Measurements from ENCODE around the gene MUC21. TPM values are rescaled to one million over a fixed set of nuclear protein-coding genes. Genes with fewer than 3 reads are reported as not detected.
"Not testable (repeated sequence)": the region's sequence is repeated elsewhere in the genome, so short reads cannot be mapped to it uniquely, and the experiment has no call there.

Gene MUC21
- total RNA-seq, 1 donor from 2014 or later: 207 TPM

DNA sequence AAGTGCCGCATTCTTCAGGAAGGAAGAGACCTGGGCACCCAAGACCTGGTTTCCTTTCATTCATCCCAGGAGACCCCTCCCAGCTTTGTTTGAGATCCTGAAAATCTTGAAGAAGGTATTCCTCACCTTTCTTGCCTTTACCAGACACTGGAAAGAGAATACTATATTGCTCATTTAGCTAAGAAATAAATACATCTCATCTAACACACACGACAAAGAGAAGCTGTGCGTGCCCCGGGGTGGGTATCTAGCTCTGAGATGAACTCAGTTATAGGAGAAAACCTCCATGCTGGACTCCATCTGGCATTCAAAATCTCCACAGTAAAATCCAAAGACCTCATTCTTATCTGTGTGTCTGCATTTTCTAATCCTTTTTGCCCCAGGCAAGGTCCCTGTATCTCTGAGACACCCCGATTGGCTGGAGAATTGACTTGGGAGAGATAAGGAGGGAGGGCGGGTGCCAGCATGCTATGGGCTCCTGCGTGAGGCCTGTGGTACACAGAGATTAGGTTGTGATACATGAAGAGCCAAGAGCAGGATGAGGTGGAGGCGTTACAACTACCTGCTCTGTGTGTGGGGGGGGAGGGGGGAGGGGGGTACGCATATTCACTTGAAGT is 4.8 kb downstream of the MUC21 start:
- TF ChIP-seq POLR2A (IDR thresholded peaks at IDR 0.05) (no peak), POLR2AphosphoS5 (IDR thresholded peaks at IDR 0.05; ENCODE audit: insufficient read depth in 1 of 2, low read depth in 1 of 2) (no peak)
- TF ChIP-seq, protein P1, sequence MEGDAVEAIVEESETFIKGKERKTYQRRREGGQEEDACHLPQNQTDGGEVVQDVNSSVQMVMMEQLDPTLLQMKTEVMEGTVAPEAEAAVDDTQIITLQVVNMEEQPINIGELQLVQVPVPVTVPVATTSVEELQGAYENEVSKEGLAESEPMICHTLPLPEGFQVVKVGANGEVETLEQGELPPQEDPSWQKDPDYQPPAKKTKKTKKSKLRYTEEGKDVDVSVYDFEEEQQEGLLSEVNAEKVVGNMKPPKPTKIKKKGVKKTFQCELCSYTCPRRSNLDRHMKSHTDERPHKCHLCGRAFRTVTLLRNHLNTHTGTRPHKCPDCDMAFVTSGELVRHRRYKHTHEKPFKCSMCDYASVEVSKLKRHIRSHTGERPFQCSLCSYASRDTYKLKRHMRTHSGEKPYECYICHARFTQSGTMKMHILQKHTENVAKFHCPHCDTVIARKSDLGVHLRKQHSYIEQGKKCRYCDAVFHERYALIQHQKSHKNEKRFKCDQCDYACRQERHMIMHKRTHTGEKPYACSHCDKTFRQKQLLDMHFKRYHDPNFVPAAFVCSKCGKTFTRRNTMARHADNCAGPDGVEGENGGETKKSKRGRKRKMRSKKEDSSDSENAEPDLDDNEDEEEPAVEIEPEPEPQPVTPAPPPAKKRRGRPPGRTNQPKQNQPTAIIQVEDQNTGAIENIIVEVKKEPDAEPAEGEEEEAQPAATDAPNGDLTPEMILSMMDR (IDR thresholded peaks at IDR 0.05): no peak
- Histone ChIP-seq H3K4me1 (no peaks in the 10 kb centered on the region), H3K4me3 (no peak overlapping the region), H3K9me3 (no peaks in the 10 kb centered on the region), H3K36me3 (no peaks in the 10 kb centered on the region), H3K27ac (no peak overlapping the region), H3K27me3 (no peaks in the 10 kb centered on the region)
- no peak for DNase-seq (ENCODE audit: extremely low spot score in 2 of 2)
- intact Hi-C loops (cut with DNase I): no loop called here

DNA sequence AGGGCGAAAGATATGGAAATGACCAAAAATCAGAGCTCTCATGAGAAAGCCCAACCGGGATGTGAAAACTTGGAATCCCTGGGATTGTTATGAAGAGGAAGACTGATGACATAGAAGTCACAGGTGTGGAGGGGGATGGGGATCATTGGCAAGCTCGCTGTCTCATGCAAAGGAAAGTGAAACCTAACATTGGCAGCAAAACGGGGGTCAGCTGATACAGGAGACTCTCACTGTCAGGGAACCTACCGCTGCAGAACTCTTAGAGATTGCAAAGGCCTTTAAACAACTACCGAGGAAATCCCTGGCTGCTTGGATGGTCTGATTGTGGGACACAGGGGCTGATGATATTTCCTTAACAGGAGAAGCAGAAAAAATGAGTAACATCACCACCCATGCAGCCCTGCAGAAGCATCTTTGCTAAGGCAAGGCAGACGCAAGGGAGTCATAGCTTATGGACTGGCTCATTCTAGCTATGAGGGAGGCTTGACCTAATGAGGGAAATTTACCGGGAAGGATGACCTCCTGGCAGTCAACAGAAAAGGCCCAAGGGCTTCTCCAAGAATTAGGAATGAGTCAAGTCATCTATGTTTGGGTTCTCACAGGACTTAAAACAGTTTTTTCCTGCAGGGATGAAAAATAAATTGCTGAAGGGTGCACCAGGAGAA is 7.0 kb downstream of the MUC21 start:
- Histone ChIP-seq H3K27me3 (no peaks in the 10 kb centered on the region), H3K4me3 (no peak overlapping the region), H3K9me3 (no peaks in the 10 kb centered on the region), H3K4me1 (no peaks in the 10 kb centered on the region), H3K27ac (no peak overlapping the region), H3K36me3 (no peaks in the 10 kb centered on the region)
- intact Hi-C loops (cut with DNase I): no loop called here
- TF ChIP-seq, protein P1 (IDR thresholded peaks at IDR 0.05): no peak
- TF ChIP-seq POLR2AphosphoS5 (IDR thresholded peaks at IDR 0.05; ENCODE audit: insufficient read depth in 1 of 2, low read depth in 1 of 2) (no peak), POLR2A (IDR thresholded peaks at IDR 0.05) (no peak)
- no peak for DNase-seq (ENCODE audit: extremely low spot score in 2 of 2)

DNA sequence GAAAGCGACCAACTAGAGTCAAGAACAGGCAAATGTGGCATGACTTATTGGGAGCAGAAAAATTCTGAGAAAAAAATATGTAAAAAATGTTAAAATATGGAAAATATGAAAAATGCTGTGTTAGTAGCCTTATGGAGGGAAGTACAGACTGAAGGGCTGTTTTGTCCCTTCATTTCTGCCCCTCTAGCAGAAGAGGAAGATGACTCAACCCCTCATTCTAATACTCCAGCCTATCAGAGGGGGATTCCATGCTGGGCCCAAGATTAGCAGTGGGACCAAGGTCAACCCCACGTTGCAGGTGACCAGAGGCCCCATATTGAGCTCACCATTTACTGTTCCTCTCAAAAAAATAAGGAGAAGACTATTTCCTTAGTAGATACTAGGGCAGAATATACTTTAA is 8.4 kb downstream of the MUC21 start:
- TF ChIP-seq POLR2A (IDR thresholded peaks at IDR 0.05) (no peak), POLR2AphosphoS5 (IDR thresholded peaks at IDR 0.05; ENCODE audit: insufficient read depth in 1 of 2, low read depth in 1 of 2) (no peak)
- TF ChIP-seq, protein P1 (IDR thresholded peaks at IDR 0.05): no peak
- no peak overlapping the region for H3K27ac ChIP-seq
- intact Hi-C loops (cut with DNase I): no loop called here
- DNase-seq (ENCODE audit: extremely low spot score in 2 of 2): no peak
- H3K9me3 ChIP-seq: no peaks in the 10 kb centered on the region
- H3K27me3 ChIP-seq: no peaks in the 10 kb centered on the region
- no peak overlapping the region for H3K4me3 ChIP-seq
- no peaks in the 10 kb centered on the region for H3K36me3 ChIP-seq
- no peaks in the 10 kb centered on the region for H3K4me1 ChIP-seq

DNA sequence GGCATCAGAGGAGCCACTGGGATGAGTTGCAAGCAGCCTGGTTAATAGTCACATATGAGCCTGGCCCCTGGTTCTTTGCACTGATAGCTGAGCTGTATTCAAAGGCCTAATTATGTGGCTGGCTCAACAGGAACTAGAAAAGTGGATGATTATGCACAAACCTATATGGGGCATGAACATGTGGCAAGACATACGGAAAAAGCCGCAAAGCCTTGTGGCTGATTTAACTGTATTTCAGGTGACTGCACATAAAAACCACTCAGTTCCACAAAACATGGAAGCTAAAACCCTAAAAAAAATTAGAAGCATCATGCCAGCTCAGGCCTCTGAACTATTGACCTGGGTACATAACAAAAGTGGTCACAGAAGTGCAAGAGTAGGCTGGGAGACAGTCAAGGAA is 13.8 kb downstream of the MUC21 start:
- Histone ChIP-seq H3K27ac (no peak overlapping the region), H3K4me3 (no peak overlapping the region), H3K36me3 (no peaks in the 10 kb centered on the region), H3K4me1 (no peaks in the 10 kb centered on the region), H3K27me3 (no peaks in the 10 kb centered on the region), H3K9me3 (no peaks in the 10 kb centered on the region)
- no peak for TF ChIP-seq POLR2AphosphoS5 (IDR thresholded peaks at IDR 0.05; ENCODE audit: insufficient read depth in 1 of 2, low read depth in 1 of 2)
- TF ChIP-seq, protein P1 (IDR thresholded peaks at IDR 0.05): no peak
- no peak for TF ChIP-seq POLR2A (IDR thresholded peaks at IDR 0.05)
- intact Hi-C loops (cut with DNase I): no loop called here
- no peak for DNase-seq (ENCODE audit: extremely low spot score in 2 of 2)

DNA sequence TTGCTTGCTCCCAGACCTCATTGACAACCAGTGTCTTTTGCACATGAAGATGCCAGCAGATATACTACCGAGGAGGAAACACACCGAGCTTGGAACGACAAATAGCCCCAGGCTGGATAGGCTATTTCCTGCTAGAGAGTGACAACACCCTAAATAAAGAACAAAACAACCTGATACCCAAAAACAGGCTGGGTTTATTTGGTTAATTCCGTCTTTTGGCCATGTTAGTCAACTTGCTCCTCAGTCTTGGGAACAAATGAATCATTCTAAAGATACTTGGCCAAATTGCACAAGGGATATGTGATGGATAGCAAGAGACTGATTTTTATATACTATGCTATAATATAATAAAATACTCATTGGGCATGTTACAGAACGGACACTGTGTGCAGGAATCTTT is 15.3 kb downstream of the MUC21 start:
- no peaks in the 10 kb centered on the region for H3K27me3 ChIP-seq
- H3K9me3 ChIP-seq: no peaks in the 10 kb centered on the region
- no peaks in the 10 kb centered on the region for H3K36me3 ChIP-seq
- TF ChIP-seq, protein P1 (IDR thresholded peaks at IDR 0.05): no peak
- TF ChIP-seq POLR2AphosphoS5 (IDR thresholded peaks at IDR 0.05; ENCODE audit: insufficient read depth in 1 of 2, low read depth in 1 of 2): peak in 1 of 2 donors; percentile 52
- TF ChIP-seq POLR2A (IDR thresholded peaks at IDR 0.05): no peak
- no peak overlapping the region for H3K27ac ChIP-seq
- no peak overlapping the region for H3K4me3 ChIP-seq
- no peaks in the 10 kb centered on the region for H3K4me1 ChIP-seq
- no peak for DNase-seq (ENCODE audit: extremely low spot score in 2 of 2)
- intact Hi-C loops (cut with DNase I): no loop called here

DNA sequence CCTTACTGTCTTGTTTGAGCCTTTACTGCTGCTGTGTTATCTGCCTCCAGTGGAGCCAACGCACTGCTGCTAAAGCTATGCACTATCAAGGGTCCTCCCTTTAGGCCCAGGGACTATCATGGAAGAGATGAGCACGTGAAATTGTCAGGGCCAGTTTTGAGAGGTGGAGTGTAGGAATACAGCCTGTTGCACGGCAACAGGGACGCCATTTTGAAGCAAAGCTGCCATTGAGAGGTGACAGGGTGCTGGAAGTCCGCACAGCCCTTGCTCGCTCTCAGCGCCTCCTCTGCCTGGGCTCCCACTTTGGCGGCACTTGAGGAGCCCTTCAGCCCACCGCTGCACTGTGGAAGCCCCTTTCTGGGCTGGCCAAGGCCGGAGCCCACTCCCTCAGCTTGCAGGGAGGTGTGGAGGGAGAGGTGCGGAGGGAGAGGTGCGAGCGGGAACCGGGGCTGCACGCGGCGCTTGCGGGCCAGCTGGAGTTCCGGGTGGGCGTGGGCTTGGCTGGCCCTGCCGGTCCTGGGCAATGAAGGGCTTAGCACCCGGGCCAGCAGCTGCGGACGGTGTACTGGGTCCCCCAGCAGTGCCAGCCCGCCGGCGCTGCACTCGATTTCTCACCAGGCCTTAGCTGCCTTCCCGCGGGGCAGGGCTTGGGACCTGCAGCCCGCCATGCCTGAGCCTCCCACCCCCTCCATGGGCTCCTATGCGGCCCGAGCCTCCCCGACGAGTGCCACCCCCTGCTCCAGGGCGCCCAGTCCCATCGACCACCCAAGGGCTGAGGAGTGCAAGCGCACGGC is 16.7 kb downstream of the MUC21 start:
- H3K9me3 ChIP-seq; intact Hi-C loops (cut with DNase I); H3K27me3 ChIP-seq; H3K27ac ChIP-seq; H3K4me1 ChIP-seq; DNase-seq (ENCODE audit: extremely low spot score in 2 of 2); H3K4me3 ChIP-seq; H3K36me3 ChIP-seq: not testable (repeated sequence)

All from vagina (tissue), 2 donors.